Activated naive CD4-positive, alpha-beta T cell treated with anti-CD3 and anti-CD28 coated beads, Interleukin-2, amount 50 U/mL, for 24 hours (primary cell): ENCODE data around the gene FLT4.
A peak's percentile ranks its signal among the peaks of the same experiment; 100 is the strongest.
"Not testable (repeated sequence)": the region's sequence is repeated elsewhere in the genome, so short reads cannot be mapped to it uniquely, and the experiment has no call there.

Experiments used
- H3K27ac Mint-ChIP-seq: one replicate; pipeline ENCODE4 v1.8.0; 2021; ENCODE audit warnings: mild to moderate bottlenecking, mixed read lengths
- H3K27me3 Mint-ChIP-seq: one replicate; pipeline ENCODE4 v1.8.0; 2021; ENCODE audit warnings: mixed read lengths
- H3K36me3 Mint-ChIP-seq: one replicate; pipeline ENCODE4 v1.8.0; 2021; ENCODE audit warnings: mixed read lengths
- H3K4me1 Mint-ChIP-seq: one replicate; pipeline ENCODE4 v1.8.0; 2021; ENCODE audit warnings: mixed read lengths
- H3K4me3 Mint-ChIP-seq: one replicate; pipeline ENCODE4 v1.8.0; 2021; ENCODE audit warnings: mild to moderate bottlenecking, mixed read lengths
- H3K9me3 Mint-ChIP-seq: one replicate; pipeline ENCODE4 v1.8.0; 2021; ENCODE audit warnings: mixed read lengths

FLT4 gene

GRCh38 chr5:180675036-180675635 lies 25.7 kb upstream of the FLT4 start:
- Mint-ChIP-seq H3K36me3 (no peaks in the 10 kb centered on the region), H3K4me3 (peak overlapping the region; percentile 17), H3K27me3 (peaks cover 4% of the 10 kb centered on the region), H3K9me3 (no peaks in the 10 kb centered on the region), H3K27ac (no peak overlapping the region), H3K4me1 (peaks cover 11% of the 10 kb centered on the region)

GRCh38 chr5:180674090-180674475 lies 24.7 kb upstream of the FLT4 start:
- Mint-ChIP-seq H3K4me1 (peaks cover 19% of the 10 kb centered on the region), H3K4me3 (peak overlapping the region; percentile 52)
- H3K9me3 Mint-ChIP-seq, H3K36me3 Mint-ChIP-seq, H3K27ac Mint-ChIP-seq, H3K27me3 Mint-ChIP-seq: not testable (repeated sequence)

- Mint-ChIP-seq H3K27me3 (peaks cover 4% of the 10 kb centered on the region), H3K36me3 (no peaks in the 10 kb centered on the region), H3K4me3 (no peak overlapping the region), H3K4me1 (peaks cover 19% of the 10 kb centered on the region), H3K9me3 (no peaks in the 10 kb centered on the region), H3K27ac (no peak overlapping the region)
Measured at GRCh38 chr5:180673371-180674089, 24.1 kb upstream of the FLT4 start.

- H3K4me3 Mint-ChIP-seq, H3K36me3 Mint-ChIP-seq, H3K27ac Mint-ChIP-seq, H3K27me3 Mint-ChIP-seq, H3K9me3 Mint-ChIP-seq: not testable (repeated sequence)
- peaks cover 19% of the 10 kb centered on the region for H3K4me1 Mint-ChIP-seq
Measured at GRCh38 chr5:180671958-180672524, 22.6 kb upstream of the FLT4 start.

GRCh38 chr5:180670586-180671359 lies 21.4 kb upstream of the FLT4 start:
- Mint-ChIP-seq H3K27ac (no peak overlapping the region), H3K9me3 (no peaks in the 10 kb centered on the region), H3K4me3 (peak overlapping the region; percentile 71), H3K36me3 (no peaks in the 10 kb centered on the region), H3K27me3 (peaks cover 4% of the 10 kb centered on the region), H3K4me1 (peaks cover 19% of the 10 kb centered on the region)

- H3K4me1 Mint-ChIP-seq = peaks cover 19% of the 10 kb centered on the region
- no peaks in the 10 kb centered on the region for H3K36me3 Mint-ChIP-seq
- H3K4me3 Mint-ChIP-seq = peak overlapping the region; percentile 71
- no peaks in the 10 kb centered on the region for H3K9me3 Mint-ChIP-seq
- peaks cover 4% of the 10 kb centered on the region for H3K27me3 Mint-ChIP-seq
- peak overlapping the region; percentile 15 for H3K27ac Mint-ChIP-seq
Measured at GRCh38 chr5:180670157-180670556, 20.8 kb upstream of the FLT4 start.

- Mint-ChIP-seq H3K27ac (peak overlapping the region; percentile 15), H3K9me3 (no peaks in the 10 kb centered on the region), H3K4me3 (no peak overlapping the region), H3K36me3 (no peaks in the 10 kb centered on the region), H3K27me3 (peaks cover 4% of the 10 kb centered on the region), H3K4me1 (peaks cover 19% of the 10 kb centered on the region)
Measured at GRCh38 chr5:180669661-180670060, 20.3 kb upstream of the FLT4 start.

GRCh38 chr5:180668835-180669596 lies 19.6 kb upstream of the FLT4 start:
- Mint-ChIP-seq H3K27ac (no peak overlapping the region), H3K4me3 (no peak overlapping the region), H3K4me1 (peaks cover 19% of the 10 kb centered on the region), H3K36me3 (no peaks in the 10 kb centered on the region), H3K27me3 (peaks cover 2% of the 10 kb centered on the region), H3K9me3 (no peaks in the 10 kb centered on the region)

GRCh38 chr5:180666812-180667211 lies 17.4 kb upstream of the FLT4 start:
- Mint-ChIP-seq H3K27ac (no peak overlapping the region), H3K27me3 (peaks cover 4% of the 10 kb centered on the region), H3K36me3 (no peaks in the 10 kb centered on the region), H3K4me3 (no peak overlapping the region), H3K4me1 (peaks cover 15% of the 10 kb centered on the region), H3K9me3 (no peaks in the 10 kb centered on the region)

GRCh38 chr5:180665682-180666404 lies 16.4 kb upstream of the FLT4 start:
- Mint-ChIP-seq H3K4me1 (peaks cover 15% of the 10 kb centered on the region), H3K36me3 (no peaks in the 10 kb centered on the region), H3K4me3 (no peak overlapping the region), H3K27me3 (peaks cover 10% of the 10 kb centered on the region), H3K9me3 (no peaks in the 10 kb centered on the region), H3K27ac (no peak overlapping the region)

GRCh38 chr5:180658774-180659564 lies 9.6 kb upstream of the FLT4 start:
- Mint-ChIP-seq H3K9me3 (no peaks in the 10 kb centered on the region), H3K4me1 (peaks cover 5% of the 10 kb centered on the region), H3K27me3 (peaks cover 33% of the 10 kb centered on the region), H3K27ac (no peak overlapping the region), H3K4me3 (no peak overlapping the region), H3K36me3 (no peaks in the 10 kb centered on the region)

GRCh38 chr5:180655243-180655642 lies 5.8 kb upstream of the FLT4 start:
- peaks cover 28% of the 10 kb centered on the region for H3K27me3 Mint-ChIP-seq

GRCh38 chr5:180652771-180653170 lies 3.4 kb upstream of the FLT4 start:
- no peak overlapping the region for H3K4me3 Mint-ChIP-seq
- H3K27ac Mint-ChIP-seq = no peak overlapping the region
- no peaks in the 10 kb centered on the region for H3K9me3 Mint-ChIP-seq
- H3K4me1 Mint-ChIP-seq = peaks cover 16% of the 10 kb centered on the region
- no peaks in the 10 kb centered on the region for H3K36me3 Mint-ChIP-seq
- H3K27me3 Mint-ChIP-seq = peaks cover 25% of the 10 kb centered on the region

More at GRCh38 chr5:180655243-180655642, 5.8 kb upstream of the FLT4 start:
- not testable (repeated sequence) for H3K4me3 Mint-ChIP-seq, H3K36me3 Mint-ChIP-seq, H3K27ac Mint-ChIP-seq, H3K9me3 Mint-ChIP-seq
- H3K4me1 Mint-ChIP-seq = peaks cover 11% of the 10 kb centered on the region

GRCh38 chr5:180652346-180652745 lies 2.9 kb upstream of the FLT4 start:
- Mint-ChIP-seq H3K9me3 (no peaks in the 10 kb centered on the region), H3K4me3 (no peak overlapping the region), H3K4me1 (peaks cover 16% of the 10 kb centered on the region), H3K36me3 (no peaks in the 10 kb centered on the region), H3K27me3 (peaks cover 26% of the 10 kb centered on the region), H3K27ac (no peak overlapping the region)
